Fibroblast of skin of right biceps (primary cell): ENCODE results near the gene TRIM41.
"Not testable (repeated sequence)": the region's sequence is repeated elsewhere in the genome, so short reads cannot be mapped to it uniquely, and the experiment has no call there.

ENCODE experiments used
- DNase-seq: peaks from one replicate; pipeline ENCODE4 v3.0.0-alpha.2; 2013

TRIM41 gene

DNA sequence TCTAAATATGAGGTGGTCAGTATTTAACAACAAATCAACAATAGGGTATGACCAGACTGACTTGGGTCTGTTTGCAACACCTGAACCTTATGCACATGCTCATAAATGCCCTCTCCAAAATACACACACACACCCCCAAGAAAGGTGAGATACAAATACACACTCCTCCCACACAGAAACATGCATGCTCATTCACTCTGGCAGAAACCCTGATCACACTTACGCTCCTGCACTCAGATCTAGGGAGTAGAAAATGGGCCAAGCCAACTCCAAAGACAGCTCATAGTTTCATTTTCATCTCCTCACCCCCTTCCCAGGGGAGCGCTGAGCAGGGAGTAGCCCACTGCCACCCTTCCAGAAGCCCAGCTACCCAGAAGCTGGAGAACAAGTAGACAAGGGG lies 29.4 kb upstream of the TRIM41 start:
- DNase-seq: no peak

DNA sequence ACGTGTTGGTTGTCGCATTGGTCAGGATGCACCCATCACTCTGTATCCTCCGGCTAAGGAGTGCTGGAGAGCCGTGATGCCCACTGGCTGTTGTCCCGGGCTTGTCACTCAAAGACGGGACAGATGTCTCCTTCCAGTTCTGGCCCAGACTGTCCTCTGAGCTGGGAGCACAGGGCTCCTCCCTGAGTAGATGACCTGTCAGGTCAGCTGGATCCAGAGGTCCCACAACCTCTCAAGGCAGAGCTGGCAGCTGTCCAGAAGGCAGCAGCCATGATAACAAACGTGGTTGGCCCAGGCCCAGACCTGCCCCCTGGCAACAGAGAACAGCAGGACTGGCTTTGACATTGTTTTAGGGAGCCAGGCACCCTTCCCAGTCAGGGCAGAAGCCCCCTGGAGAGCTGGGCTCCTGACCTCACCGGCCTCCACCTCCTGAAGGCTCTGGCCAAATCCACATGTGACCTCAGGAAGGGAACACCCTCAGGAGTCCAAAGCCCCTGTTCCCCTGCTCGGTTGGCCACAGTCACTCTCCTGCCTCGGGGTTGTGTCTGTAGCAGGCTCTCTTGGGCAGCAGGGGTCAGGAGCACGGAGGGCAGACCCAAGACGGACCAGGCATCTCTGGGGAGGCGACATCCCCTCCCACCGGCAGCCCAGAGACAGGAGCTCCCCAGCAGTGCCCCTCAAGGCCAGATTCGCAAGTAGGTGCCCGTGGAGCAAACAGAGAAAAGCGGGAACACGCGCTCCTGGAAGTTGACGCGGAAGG lies 28.4 kb upstream of the TRIM41 start:
- no peak for DNase-seq

DNA sequence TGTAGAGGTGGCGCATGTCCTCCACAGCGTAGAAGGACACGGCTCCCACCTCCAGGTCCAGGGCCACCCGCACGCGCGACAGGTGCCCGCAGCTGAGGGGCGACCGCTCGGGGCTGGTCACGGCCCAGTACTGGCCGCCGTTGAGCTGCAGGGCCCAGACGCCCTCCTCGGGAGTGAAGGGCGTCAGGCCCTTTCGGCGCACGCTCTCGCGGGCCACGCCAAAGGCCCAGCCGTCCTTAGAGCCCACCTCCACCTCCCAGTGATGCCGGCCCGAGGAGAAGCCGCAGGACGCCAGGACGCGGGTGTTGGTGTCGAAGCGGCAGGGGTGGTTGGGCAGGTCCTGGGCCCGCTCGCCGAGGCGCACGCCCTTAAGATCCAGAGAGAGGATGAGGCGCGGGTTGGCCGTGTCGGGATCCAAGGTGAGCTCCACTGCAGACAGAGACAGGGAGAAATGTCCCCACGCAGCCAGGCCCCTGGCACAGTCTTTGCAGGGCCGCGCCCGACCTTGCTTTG lies 27.8 kb upstream of the TRIM41 start:
- no peak for DNase-seq

DNA sequence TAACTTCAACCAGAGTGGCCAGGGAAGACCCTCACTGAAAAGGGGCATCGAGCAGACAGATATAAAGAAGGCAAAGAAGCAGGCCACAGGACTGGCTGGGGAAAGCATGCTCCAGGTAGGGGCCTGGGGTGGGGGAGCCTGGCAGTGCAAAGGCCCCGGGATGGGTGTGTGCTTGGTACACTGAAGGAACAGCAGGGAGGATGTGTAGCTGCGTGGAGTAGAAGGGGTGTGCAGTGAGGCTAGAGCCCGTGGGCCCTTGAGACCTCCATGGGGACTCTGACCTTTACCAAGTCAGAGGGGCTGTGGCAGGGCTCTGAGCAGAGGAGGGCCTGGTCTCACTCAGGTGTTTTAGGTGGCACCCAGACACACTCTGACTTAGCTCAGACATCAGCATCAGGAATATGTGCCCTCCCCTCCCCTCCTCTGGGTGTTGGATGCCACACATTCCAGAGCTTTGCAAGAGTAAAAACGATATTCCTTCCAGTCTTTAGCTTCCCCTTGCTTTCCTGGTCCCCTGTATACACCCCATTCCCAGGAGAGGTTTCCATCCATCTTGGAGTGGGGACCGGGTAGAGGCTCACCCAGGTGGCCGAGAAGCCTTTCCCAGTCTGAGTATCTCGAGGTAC lies 25.6 kb upstream of the TRIM41 start:
- no peak for DNase-seq

DNA sequence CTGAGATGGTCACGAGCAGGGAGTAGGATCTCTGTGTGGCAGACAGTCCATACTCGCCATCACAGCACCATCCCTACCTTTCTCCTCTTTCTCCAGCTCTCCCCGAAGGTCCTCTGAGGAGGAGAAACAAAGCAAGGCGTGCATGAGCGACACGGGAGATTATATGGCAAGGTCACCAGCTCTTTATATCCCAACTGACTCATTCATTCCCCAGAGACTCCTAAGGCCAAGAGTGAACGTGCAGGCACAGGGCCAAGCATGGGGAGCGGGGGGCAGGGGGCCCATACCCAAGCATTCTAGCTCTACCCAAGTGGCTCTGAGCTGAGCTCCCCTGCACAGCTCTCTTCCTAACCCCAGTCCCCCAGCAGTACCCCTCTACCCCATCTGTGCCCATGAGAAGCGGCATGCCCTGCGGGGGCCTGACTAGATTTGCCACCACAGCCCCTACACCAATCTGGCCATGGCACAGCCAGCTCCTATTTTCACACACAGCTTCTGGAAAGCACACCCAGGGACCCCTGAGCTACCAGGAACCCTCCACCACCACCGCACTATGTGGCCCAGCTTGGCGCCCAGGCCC lies 24.9 kb upstream of the TRIM41 start:
- DNase-seq: peak; percentile 47

DNA sequence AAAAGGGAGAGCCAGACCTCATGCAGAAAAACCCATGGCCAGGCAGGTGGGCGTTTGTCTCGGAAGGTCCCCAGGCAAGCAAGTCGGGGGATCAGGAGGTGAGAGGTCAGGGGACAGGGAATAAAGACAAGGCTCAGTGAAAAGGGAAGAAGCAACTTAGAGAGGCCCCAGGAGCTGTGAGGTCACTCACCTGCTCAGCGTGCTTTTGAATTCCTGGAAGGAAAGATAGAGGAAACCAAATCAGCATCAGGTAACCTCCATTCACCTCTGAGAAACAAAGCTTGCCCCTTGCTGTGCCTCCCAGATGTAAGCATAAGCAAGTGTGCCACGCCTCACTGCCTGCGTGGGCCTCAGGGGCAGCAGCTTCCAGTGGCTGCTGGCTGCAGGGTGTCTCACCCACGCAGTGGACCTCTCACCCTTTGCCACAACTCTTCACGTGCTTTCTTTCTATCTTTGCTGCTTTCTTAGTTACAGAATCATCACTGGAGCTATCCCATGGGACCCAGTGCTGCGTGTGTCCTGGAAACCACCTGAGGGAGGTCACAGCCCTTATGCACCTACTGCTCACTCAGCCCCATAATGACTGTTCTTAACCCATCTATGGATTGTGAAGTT lies 24.1 kb upstream of the TRIM41 start:
- no peak for DNase-seq

DNA sequence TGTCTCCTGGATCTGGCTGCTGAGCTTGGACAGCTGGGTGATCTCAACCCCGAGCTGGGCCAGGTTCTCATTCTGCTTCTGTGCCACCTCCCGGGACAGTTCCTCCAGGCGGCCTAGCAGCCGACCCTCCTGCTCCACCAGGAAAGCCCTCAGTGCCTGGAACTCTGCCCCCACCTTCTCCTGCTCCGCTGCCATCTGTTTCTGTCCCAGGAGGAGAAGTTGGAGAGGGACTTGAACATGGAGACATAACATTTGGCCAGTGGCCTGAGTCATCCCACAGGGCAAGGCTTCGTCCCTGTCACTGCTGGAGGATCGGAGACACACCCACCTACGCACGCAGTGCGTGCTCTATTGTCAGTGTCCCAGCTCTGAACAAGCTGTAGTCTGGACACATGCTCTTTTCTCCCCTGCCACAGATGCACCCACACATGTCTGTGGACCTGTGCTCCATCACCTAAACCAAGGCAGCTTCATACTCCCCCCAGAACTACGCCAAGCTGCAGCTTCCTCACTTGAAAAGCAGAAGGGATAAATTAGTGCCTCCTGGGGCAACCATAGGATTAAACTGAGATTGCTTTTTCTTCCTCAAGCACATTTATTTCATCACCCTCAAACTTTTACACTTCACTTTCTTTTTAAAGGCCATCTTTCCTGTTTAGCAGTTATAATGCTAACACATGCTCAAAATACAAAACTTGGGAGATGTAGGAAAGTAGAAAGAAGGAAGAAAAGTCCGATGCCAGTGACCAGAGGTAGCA lies 23.0 kb upstream of the TRIM41 start:
- no peak for DNase-seq

DNA sequence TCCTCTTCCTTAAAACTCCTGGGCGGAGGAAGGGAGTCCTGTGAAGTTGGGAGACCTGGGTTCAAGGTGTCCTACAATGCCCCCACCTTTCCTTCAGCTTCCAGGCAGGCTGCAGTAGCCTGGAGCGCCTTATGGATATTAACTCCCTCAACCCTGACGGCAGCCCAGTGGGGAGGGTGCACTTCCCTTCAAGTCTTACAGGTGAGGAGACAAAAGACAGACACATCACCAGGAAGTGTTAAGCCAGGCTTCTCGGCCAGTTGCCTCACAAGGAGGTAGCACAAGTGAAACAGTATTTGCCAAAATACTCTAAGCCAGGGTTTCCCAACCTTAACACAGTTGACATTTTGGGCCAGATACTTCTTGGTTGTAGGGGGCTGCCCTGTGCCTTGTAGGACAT lies 22.3 kb upstream of the TRIM41 start:
- DNase-seq: no peak

DNA sequence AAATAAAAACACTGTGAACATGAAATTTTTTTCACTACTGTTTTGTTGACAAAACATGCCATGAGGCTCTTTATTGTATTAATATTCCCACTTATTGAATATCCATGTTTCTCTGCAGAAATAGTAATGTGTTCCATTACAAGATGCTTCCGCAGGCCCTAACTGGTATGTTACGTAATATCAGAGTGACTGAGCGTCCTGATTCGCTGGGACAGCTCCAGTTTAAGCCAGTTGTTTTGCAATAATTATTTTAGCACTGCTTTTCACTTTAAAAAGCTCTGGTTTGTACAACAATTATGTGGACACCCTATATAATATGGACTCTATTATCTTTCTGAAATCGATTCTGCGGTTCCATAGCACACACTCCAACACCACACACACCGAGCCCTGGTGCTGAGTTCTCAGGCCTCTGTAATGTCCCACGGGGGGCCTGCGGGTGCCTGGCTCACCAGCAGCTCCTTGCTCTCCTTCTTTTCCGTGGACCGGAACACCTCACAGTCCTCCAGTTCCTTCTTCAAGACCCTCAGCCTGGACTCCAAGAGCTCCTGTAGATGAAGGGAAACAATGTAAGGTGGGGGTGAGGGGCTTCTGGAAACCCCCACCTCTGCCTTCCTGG lies 19.9 kb upstream of the TRIM41 start:
- DNase-seq: no peak

DNA sequence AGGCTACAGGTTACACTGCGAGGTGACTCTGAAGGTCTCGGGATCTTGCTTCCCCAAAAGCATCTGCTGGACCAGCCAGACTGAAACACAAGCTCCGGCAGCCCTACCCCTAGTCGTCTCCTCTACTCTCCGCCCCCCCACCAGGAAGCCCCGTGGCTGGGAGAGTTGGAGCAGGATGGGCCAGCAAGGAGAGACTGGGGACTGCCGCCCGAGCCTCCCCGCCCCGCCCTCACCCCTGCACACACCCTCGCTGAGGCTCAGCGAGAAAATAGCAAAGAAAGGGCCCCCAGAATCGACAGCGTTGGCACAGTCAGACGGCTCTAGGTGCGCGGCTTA lies 19.3 kb upstream of the TRIM41 start:
- no peak for DNase-seq

DNA sequence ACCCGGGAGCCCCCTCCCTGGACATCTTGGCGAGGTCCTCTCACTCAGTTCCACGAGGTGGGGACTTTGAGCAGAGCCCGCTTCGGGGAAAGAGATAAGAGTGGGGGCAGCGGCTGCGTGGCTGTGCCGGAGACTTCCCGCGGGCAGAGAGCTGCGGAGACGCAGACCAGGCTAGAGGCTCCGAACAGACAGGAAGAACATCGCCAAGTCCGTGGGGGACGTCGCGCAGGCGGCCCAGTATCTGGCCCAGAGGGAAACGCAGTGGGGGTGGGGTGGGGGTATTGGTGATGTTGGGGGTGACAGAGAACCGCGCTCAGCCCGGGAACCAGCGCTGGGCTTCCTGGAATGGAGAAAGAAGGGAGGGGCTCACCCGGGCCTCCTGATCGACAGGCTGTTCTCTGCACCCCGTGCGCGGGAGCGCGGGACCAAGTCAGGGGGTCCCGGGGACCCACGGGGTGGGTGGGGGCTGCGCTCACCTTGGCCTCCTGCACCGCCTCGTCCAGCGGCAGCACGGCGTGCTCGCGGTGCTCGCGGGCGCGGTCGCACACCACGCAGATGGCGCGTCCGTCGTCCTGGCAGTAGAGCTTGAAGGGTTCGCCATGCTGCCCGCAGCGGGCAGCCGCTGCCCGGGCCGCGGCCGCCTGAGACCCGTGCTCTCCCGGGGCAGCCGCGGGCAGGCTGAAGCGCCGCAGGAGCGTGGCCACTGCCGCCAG lies 18.8 kb upstream of the TRIM41 start:
- DNase-seq: no peak

DNA sequence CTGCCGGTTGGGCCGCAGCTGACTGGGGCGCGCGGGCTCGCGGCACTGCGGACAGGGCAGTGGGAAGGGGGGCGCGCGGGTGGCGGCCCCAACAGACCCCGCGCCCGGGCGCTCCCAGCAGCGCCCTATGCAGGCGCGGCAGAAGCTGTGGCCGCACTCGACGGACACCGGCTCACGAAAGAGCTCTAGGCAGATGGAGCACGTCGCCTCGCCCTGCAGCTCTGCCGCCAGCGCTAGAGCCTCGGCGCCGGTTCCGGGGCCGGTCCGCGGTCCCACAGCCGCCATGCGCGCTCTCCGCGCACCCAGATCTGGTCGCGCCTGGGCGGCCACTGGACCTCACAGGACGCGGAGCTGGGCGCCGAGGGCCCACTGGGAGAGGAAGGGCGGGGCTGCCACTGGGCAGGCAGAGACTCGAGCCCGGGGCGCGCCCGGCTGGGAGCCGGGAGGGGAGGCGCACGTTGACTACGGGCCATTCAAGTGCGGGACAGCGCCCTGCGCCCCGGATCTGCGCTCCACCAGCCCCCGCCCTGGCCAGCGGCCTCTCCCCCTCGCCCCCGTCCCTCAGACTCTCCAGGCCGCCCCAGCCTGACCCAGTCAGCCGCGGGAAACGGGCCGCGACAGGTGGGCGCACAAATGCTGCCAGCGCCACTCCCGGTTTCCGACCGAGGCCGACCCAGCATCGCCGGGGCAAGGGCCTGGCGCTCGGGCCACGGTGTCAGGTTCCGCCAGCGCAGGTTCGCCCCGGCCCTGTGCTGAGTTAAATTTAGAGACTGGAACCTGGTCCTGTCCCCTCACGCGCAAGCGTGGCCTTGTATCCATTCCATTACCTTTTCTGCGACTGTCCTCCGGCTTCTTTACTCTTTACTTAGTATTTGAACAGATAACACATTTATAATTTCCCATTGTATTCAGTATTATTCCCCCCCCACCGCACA lies 18.0 kb upstream of the TRIM41 start, which contains the start of gene TRIM7:
TSS of gene TRIM7 (minus strand) at position 371 of the 935 bp plus-strand sequence. CDS start at position 285, 86 bp downstream.
- DNase-seq: no peak

DNA sequence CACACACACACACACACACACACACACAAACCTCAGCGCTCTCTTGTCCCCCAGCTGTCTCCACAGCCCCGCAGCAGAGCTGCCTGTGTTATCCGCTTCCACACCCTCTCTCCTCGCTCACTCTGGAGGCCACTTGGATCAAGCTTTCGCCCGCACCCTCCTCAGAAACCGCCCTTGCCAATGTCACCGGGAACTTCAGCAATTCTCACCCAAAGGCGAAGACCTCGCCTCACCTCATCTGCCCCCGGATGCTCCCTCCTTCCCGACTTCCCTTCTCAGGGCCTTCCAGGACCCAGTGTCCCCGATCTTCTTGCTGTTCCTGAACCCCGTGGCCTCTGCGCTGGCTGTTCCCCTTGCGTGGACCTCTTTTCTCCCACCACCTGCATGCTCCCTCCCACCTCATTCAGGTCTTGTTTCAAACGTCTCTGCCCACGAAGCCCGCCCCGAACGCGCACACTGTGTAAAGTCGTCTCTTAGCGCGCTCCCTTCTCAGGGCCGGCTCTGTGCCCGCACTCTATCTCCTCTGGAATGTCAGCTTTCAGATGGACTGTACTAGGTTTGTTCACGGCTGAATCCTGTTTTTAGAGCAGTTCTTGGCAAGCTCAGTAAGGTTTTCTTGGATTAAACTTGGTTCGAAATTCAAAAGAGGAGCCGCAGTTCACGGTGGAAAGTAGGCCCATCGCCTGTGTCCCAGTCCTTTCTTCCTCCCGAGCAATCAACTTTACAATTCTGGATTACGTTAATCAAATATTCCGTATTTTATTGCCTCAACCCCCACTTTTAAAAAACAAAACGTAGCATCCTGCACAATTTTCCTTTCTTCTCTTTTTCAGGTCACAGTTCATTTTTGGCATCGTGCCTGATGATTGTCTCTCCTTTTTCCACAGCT lies 17.1 kb upstream of the TRIM41 start:
- no peak for DNase-seq

DNA sequence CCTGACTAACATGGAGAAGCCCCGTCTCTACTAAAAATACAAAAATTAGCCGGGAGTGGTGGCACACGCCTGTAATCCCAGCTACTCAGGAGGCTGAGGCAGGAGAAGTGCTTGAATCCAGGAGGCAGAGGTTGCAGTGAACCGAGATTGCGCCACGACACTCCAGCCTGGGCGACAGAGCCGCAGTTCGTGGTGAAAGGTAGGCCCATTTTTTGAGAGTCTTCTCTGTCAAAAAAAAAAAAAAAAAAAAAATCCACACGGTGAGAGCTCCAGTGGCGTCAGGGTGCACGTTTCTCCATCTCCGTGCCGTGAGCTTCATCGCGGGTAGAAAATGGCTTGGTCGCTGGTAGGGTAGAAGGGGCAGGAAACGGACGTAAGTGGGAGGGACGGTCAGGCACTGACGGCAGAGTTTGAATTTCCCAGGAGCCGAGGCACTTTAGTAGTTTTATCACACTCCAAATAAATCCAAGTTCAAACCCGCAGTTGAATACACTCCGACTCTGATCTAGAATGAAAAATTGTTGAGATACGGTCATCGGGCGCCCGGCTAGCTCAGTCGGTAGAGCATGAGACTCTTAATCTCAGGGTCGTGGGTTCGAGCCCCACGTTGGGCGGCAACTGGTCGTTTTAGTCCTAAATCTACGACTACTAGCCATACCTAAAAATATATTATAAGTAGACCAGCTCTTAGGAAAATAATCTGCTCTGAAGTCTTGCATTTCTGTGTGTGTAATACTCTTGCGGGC lies 15.7 kb upstream of the TRIM41 start:
- DNase-seq: peak; percentile 95

DNA sequence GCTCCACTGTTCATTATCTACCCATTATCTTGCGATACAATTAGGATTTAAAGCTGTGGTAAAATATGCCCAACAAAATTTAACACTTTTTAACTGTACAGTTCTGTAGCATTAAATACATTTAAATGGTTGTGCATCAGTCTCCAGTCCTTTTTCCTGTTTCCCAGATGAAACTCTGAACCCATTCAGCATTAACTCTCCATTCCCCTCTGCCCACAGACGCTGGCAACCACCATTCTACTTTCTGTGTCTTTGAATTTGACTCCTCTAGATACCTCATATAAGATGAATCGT lies 15.2 kb upstream of the TRIM41 start:
- DNase-seq: no peak

DNA sequence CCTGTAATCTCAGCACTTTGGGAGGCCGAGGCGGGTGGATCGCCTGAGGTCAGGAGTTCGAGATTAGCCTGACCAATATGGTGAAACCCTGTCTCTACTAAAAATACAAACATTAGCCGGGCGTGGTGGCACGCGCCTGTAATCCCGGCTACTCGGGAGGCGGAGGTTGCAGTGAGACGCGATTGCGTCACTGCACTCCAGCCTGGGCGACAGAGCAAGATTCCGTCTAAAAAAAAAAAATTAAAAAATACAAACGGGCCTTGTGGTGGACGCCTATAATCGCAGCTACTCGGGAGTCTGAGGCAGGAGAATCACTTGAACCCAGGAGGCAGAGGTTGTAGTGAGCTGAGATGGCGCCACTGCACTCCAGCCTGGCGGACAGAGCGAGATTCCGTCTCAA lies 14.1 kb upstream of the TRIM41 start:
- not testable (repeated sequence) for DNase-seq

DNA sequence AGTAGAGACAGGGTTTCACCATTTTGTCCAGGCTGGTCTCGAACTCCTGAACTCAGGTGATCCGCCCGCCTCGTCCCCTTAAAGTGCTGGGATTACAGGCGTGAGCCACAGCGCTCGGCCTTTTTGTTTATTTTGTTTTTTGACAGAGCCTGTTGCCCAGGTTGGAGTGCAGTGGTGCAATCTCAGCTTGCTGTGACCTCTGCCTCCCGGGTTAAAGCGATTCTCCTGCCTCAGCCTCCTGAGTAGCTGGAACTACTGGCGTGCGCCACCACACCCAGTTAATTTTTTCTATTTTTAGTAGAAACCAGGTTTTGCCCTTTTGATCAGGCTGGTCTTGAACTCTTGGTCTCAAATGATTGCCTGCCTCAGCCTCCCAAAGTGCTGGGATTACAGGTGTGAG lies 12.9 kb upstream of the TRIM41 start:
- not testable (repeated sequence) for DNase-seq

DNA sequence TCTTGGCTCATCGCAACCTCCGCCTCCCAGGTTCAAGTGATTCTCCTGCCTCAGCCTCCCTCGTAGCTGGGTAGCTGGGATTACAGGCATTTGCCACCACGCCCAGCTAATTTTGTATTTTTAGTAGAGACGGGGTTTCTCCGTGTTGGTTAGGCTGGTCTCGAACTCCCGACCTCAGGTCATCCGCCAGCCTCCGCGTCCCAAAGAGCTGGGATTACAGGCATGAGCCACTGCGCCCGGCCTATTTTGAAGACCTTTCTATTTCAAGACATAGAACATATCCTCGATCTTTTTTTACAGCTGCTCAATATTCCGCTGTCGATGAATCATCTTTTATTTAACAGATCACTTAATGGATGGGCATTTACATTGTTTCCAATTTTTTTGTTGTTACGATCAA lies 12.4 kb upstream of the TRIM41 start:
- not testable (repeated sequence) for DNase-seq

DNA sequence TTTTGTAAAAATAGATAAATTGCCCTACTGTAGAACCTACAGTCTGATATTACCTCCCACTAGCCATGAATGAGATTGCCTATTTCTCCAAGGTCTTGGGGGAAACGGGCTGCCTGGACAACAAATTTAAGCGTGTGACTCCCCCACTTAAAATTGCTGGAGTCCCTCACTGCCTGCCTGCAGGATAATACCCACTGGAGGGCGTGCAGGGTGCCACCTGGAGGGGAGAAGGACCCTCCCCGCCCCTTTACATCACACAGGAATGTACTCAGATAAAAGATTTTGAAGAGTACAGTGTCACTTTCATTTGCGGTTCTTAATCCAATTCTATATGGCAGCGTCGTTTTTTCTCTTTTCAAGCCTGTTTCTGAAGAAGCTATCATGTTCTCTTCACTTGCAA lies 11.9 kb upstream of the TRIM41 start:
- DNase-seq: no peak
